ENCODE measurements around the gene SRC.

The SRC gene

GRCh38 chr20:37376324-37376723 lies 30.4 kb downstream of the SRC start:
- DNase-seq (ENCODE audit: low read depth, low spot score) = no peak
- TF ChIP-seq FOXP2 (optimal IDR thresholded peaks at IDR 0.05; ENCODE audit: control extremely low read depth, extremely low read length, insufficient read depth) (no peak), EZH2 (IDR thresholded peaks at IDR 0.05) (no peak), POLR2AphosphoS5 (IDR thresholded peaks at IDR 0.05; ENCODE audit: borderline replicate concordance, low read depth, low read length) (no peak)
- H3K9ac ChIP-seq (ENCODE audit: insufficient read length) = no peak overlapping the region
- H3K27ac ChIP-seq = no peak overlapping the region
- H3K4me3 ChIP-seq = no peak overlapping the region
- no peaks in the 10 kb centered on the region for H3K9me3 ChIP-seq (ENCODE audit: low read depth, low read length)
- H3K36me3 ChIP-seq (ENCODE audit: insufficient read depth, low read length) = peaks cover 8% of the 10 kb centered on the region

DNA sequence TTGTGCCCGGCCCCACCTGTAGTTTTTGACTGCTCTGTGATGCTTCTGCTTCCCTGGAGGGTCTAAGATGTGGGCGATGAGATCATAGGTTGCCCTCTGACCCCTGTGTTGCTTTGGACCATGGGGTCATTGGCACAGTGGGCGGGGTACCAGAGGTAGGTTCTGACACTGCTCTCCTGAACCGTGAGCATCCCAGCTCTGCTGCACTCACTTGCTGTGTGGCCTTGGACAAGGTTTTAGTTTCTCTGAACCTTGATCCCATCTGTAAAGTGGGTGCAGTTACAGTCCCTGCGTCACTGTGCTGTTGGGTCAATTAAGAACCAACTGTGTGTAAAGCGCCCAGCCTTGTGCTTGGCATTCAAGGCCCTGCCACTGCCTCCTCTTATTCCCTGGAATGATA lies 30.9 kb downstream of the SRC start:
- Histone ChIP-seq H3K9ac (ENCODE audit: insufficient read length) (no peak overlapping the region), H3K36me3 (ENCODE audit: insufficient read depth, low read length) (peaks cover 8% of the 10 kb centered on the region), H3K9me3 (ENCODE audit: low read depth, low read length) (no peaks in the 10 kb centered on the region), H3K4me3 (no peak overlapping the region), H3K27ac (no peak overlapping the region)
- TF ChIP-seq EZH2 (IDR thresholded peaks at IDR 0.05) = no peak
- TF ChIP-seq POLR2AphosphoS5 (IDR thresholded peaks at IDR 0.05; ENCODE audit: borderline replicate concordance, low read depth, low read length) = no peak
- no peak for TF ChIP-seq FOXP2 (optimal IDR thresholded peaks at IDR 0.05; ENCODE audit: control extremely low read depth, extremely low read length, insufficient read depth)
- DNase-seq (ENCODE audit: low read depth, low spot score) = no peak

GRCh38 chr20:37377346-37378081 lies 31.6 kb downstream of the SRC start:
- TF ChIP-seq EZH2 (IDR thresholded peaks at IDR 0.05) = no peak
- TF ChIP-seq FOXP2 (optimal IDR thresholded peaks at IDR 0.05; ENCODE audit: control extremely low read depth, extremely low read length, insufficient read depth) = no peak
- TF ChIP-seq POLR2AphosphoS5 (IDR thresholded peaks at IDR 0.05; ENCODE audit: borderline replicate concordance, low read depth, low read length) = no peak
- DNase-seq (ENCODE audit: low read depth, low spot score) = no peak
- H3K27ac ChIP-seq = no peak overlapping the region

GRCh38 chr20:37378420-37378784 lies 32.5 kb downstream of the SRC start:
- Histone ChIP-seq H3K36me3 (ENCODE audit: insufficient read depth, low read length) (peaks cover 8% of the 10 kb centered on the region), H3K9ac (ENCODE audit: insufficient read length) (no peak overlapping the region), H3K4me3 (no peak overlapping the region), H3K9me3 (ENCODE audit: low read depth, low read length) (no peaks in the 10 kb centered on the region), H3K27ac (0 out of 2 replicates have a peak overlapping the region, but pooled peaks have one; percentile 13)
- DNase-seq (ENCODE audit: low read depth, low spot score) = no peak
- TF ChIP-seq EZH2 (IDR thresholded peaks at IDR 0.05) (no peak), FOXP2 (optimal IDR thresholded peaks at IDR 0.05; ENCODE audit: control extremely low read depth, extremely low read length, insufficient read depth) (no peak), POLR2AphosphoS5 (IDR thresholded peaks at IDR 0.05; ENCODE audit: borderline replicate concordance, low read depth, low read length) (no peak)

More at GRCh38 chr20:37377346-37378081, 31.6 kb downstream of the SRC start:
- H3K9me3 ChIP-seq (ENCODE audit: low read depth, low read length) = no peaks in the 10 kb centered on the region
- no peak overlapping the region for H3K9ac ChIP-seq (ENCODE audit: insufficient read length)
- no peak overlapping the region for H3K4me3 ChIP-seq
- peaks cover 8% of the 10 kb centered on the region for H3K36me3 ChIP-seq (ENCODE audit: insufficient read depth, low read length)

GRCh38 chr20:37378785-37379598 lies 33.1 kb downstream of the SRC start:
- Histone ChIP-seq H3K9ac (ENCODE audit: insufficient read length) (no peak overlapping the region), H3K36me3 (ENCODE audit: insufficient read depth, low read length) (peaks cover 8% of the 10 kb centered on the region), H3K9me3 (ENCODE audit: low read depth, low read length) (no peaks in the 10 kb centered on the region), H3K27ac (peak overlapping the region; percentile 13; the same call in 1 of the 2 replicates), H3K4me3 (no peak overlapping the region)
- DNase-seq (ENCODE audit: low read depth, low spot score) = no peak
- no peak for TF ChIP-seq POLR2AphosphoS5 (IDR thresholded peaks at IDR 0.05; ENCODE audit: borderline replicate concordance, low read depth, low read length)
- no peak for TF ChIP-seq EZH2 (IDR thresholded peaks at IDR 0.05)
- no peak for TF ChIP-seq FOXP2 (optimal IDR thresholded peaks at IDR 0.05; ENCODE audit: control extremely low read depth, extremely low read length, insufficient read depth)

GRCh38 chr20:37379967-37380828 lies 34.3 kb downstream of the SRC start:
- Histone ChIP-seq H3K9ac (ENCODE audit: insufficient read length) (no peak overlapping the region), H3K36me3 (ENCODE audit: insufficient read depth, low read length) (peaks cover 10% of the 10 kb centered on the region), H3K9me3 (ENCODE audit: low read depth, low read length) (no peaks in the 10 kb centered on the region), H3K4me3 (no peak overlapping the region), H3K27ac (peak overlapping the region; percentile 5; the same call in 1 of the 2 replicates)
- DNase-seq (ENCODE audit: low read depth, low spot score) = no peak
- no peak for TF ChIP-seq POLR2AphosphoS5 (IDR thresholded peaks at IDR 0.05; ENCODE audit: borderline replicate concordance, low read depth, low read length)
- TF ChIP-seq EZH2 (IDR thresholded peaks at IDR 0.05) = no peak
- no peak for TF ChIP-seq FOXP2 (optimal IDR thresholded peaks at IDR 0.05; ENCODE audit: control extremely low read depth, extremely low read length, insufficient read depth)

DNA sequence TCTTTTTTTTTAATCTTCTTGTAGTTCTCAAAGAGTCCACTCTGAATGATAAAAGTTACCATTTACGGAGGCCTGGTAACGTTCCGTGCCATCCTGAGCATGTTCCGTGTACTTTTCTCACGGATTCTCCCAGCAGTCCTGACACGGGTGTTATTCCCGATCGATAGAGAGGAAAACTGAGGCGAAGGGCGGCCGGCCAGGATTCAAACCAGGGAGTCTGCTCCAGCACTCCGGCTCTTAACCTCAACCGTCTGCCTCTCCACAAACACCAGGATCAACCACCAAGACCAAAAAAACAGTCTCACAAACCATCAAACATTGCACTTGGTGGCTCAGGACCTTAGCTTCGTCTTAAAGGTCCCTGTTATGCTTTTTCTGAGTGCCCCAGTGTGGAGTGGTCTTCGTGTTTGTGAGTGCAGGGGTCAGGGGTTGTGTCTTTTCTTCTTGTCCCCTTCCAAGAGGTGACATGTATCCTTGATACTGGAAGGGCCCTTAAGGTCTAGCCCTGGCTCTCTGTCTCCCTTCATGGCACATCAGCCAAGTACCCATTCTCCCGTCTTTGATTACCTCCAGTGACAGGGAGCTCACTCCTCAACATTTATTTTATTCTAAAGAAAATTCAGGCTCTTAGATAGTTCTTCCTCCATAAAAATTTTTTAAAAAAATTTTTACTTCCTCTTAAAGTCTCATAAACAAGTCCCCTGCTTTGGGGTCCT lies 35.1 kb downstream of the SRC start:
- no peak for DNase-seq (ENCODE audit: low read depth, low spot score)
- Histone ChIP-seq H3K36me3 (ENCODE audit: insufficient read depth, low read length) (peaks cover 3% of the 10 kb centered on the region; the same call in 1 of the 2 replicates), H3K9me3 (ENCODE audit: low read depth, low read length) (no peaks in the 10 kb centered on the region), H3K4me3 (no peak overlapping the region), H3K27ac (no peak overlapping the region), H3K9ac (ENCODE audit: insufficient read length) (no peak overlapping the region)
- TF ChIP-seq POLR2AphosphoS5 (IDR thresholded peaks at IDR 0.05; ENCODE audit: borderline replicate concordance, low read depth, low read length) (no peak), EZH2 (IDR thresholded peaks at IDR 0.05) (no peak), FOXP2 (optimal IDR thresholded peaks at IDR 0.05; ENCODE audit: control extremely low read depth, extremely low read length, insufficient read depth) (no peak)
